Transverse colon (tissue), 3 donors: ENCODE data around the gene GMEB2.

Experiments
- CTCF ChIP-seq, 5 experiments: fragments of 200-600 bp in 3 of 5; fragments of 450-650 bp in 2 of 5; sonication (generic) in 3 of 5; IDR thresholded peaks; 1 replicate in 2 of 5; 2 replicates in 3 of 5; pipeline ENCODE4 v1.5.1; 2016 to 2017; ENCODE audit warnings: antibody characterized with exemption in 5 of 5, inconsistent platforms in 3 of 5, mild to moderate bottlenecking in 2 of 5, moderate library complexity in 1 of 5
- EP300 ChIP-seq: sonication (generic); formaldehyde crosslinking; IDR thresholded peaks from one replicate; pipeline ENCODE4 v1.6.1; 2017; ENCODE audit warnings: antibody characterized with exemption, low read depth
- POLR2A ChIP-seq: fragments of 450-650 bp; IDR thresholded peaks from one replicate; pipeline ENCODE4 v1.6.1; 2016; ENCODE audit warnings: antibody characterized with exemption, mild to moderate bottlenecking, moderate library complexity

DNA sequence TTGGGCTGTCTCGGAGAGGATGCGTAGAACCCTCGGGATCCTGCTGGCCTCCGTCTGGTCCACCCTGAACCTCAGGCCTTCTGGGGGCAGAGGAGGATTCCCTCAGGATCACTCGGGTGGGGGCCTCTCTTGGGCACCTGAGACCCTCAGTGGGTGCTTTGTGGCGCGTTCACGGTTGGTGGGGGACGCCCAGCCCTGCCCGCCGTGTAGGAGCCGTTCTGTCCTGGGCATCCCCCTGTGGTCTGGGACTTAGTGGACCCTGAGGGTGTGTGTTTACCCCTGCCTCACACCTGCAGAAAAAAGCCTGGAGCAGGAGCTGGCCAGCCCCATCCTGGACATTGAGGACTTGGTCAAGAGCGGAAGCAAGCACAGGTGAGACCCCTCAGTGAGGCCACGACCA lies 38.8 kb upstream of the GMEB2 start:
- no peak for TF ChIP-seq CTCF (IDR thresholded peaks at IDR 0.05)
- TF ChIP-seq POLR2A: no peak
- no peak for TF ChIP-seq EP300
